Measurements from ENCODE around the gene VAPB.

The VAPB gene

DNA sequence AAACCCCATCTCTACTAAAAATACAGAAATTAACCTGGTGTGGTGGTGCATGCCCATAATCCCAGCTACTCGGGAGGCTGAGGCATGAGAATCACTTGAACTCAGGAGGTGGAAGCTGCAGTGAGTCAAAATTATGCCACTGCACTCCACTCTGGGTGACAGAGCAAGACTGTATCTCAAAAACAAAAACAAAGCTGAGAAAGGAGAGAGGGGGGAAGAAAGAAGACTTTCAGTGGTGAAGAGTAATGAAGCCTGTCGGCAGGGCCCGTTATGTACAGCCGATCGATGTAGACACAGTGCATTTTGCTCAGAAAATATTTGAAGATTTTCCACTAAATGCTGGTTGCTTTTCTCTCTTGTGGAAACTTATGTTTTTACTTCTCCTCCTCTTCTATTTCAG, 13.8 kb downstream of the VAPB start:
- no peak overlapping the region for H3K4me3 ChIP-seq (replicated peaks; ENCODE audit: insufficient read depth, low read length)
- DNase-seq (ENCODE audit: low read depth in 1 of 2, low spot score in 1 of 2) = no peak
- no peaks in the 10 kb centered on the region for H3K27me3 ChIP-seq (ENCODE audit: insufficient read depth, poor library complexity, severe bottlenecking)
- H3K27ac ChIP-seq (replicated peaks) = no peak overlapping the region
- TF ChIP-seq, protein P1, sequence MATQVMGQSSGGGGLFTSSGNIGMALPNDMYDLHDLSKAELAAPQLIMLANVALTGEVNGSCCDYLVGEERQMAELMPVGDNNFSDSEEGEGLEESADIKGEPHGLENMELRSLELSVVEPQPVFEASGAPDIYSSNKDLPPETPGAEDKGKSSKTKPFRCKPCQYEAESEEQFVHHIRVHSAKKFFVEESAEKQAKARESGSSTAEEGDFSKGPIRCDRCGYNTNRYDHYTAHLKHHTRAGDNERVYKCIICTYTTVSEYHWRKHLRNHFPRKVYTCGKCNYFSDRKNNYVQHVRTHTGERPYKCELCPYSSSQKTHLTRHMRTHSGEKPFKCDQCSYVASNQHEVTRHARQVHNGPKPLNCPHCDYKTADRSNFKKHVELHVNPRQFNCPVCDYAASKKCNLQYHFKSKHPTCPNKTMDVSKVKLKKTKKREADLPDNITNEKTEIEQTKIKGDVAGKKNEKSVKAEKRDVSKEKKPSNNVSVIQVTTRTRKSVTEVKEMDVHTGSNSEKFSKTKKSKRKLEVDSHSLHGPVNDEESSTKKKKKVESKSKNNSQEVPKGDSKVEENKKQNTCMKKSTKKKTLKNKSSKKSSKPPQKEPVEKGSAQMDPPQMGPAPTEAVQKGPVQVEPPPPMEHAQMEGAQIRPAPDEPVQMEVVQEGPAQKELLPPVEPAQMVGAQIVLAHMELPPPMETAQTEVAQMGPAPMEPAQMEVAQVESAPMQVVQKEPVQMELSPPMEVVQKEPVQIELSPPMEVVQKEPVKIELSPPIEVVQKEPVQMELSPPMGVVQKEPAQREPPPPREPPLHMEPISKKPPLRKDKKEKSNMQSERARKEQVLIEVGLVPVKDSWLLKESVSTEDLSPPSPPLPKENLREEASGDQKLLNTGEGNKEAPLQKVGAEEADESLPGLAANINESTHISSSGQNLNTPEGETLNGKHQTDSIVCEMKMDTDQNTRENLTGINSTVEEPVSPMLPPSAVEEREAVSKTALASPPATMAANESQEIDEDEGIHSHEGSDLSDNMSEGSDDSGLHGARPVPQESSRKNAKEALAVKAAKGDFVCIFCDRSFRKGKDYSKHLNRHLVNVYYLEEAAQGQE (IDR thresholded peaks at IDR 0.05; ENCODE audit: insufficient replicate concordance, low read depth) = no peak
- TF ChIP-seq, protein P2, sequence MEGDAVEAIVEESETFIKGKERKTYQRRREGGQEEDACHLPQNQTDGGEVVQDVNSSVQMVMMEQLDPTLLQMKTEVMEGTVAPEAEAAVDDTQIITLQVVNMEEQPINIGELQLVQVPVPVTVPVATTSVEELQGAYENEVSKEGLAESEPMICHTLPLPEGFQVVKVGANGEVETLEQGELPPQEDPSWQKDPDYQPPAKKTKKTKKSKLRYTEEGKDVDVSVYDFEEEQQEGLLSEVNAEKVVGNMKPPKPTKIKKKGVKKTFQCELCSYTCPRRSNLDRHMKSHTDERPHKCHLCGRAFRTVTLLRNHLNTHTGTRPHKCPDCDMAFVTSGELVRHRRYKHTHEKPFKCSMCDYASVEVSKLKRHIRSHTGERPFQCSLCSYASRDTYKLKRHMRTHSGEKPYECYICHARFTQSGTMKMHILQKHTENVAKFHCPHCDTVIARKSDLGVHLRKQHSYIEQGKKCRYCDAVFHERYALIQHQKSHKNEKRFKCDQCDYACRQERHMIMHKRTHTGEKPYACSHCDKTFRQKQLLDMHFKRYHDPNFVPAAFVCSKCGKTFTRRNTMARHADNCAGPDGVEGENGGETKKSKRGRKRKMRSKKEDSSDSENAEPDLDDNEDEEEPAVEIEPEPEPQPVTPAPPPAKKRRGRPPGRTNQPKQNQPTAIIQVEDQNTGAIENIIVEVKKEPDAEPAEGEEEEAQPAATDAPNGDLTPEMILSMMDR (IDR thresholded peaks at IDR 0.05; ENCODE audit: insufficient read depth, low read length) = no peak
- no peak for TF ChIP-seq SPI1 (IDR thresholded peaks at IDR 0.05; ENCODE audit: borderline replicate concordance, low read depth)
- TF ChIP-seq GABPA (IDR thresholded peaks at IDR 0.05; ENCODE audit: low read depth) = no peak
- TF ChIP-seq POLR2AphosphoS5 (IDR thresholded peaks at IDR 0.05; ENCODE audit: low read depth) = no peak

DNA sequence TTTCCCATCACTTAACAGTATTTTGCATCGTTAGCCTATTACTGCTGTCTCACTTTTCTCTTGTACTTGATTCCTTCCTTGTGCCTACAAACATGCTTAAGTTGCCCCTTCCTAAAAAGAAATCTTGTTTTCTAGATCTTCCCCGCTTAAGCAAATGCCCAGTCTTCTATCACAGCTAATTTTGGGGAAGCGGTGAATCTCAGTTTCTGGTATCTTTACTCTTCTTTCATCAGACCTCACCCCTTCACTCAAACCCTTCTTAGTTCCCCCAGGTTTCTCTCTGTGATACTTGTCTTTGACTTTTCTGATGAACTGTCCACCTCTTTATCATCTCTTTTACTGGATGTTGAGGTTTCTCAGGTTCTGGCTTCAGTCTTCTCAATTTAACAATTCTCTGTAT, 14.2 kb downstream of the VAPB start:
- Histone ChIP-seq H3K27me3 (ENCODE audit: insufficient read depth, poor library complexity, severe bottlenecking) (no peaks in the 10 kb centered on the region), H3K27ac (replicated peaks) (no peak overlapping the region), H3K4me3 (replicated peaks; ENCODE audit: insufficient read depth, low read length) (no peak overlapping the region)
- TF ChIP-seq GABPA (IDR thresholded peaks at IDR 0.05; ENCODE audit: low read depth) (no peak), POLR2AphosphoS5 (IDR thresholded peaks at IDR 0.05; ENCODE audit: low read depth) (no peak)
- TF ChIP-seq, protein P2 (IDR thresholded peaks at IDR 0.05; ENCODE audit: insufficient read depth, low read length) = no peak
- TF ChIP-seq, protein P1 (IDR thresholded peaks at IDR 0.05; ENCODE audit: insufficient replicate concordance, low read depth) = no peak
- DNase-seq (ENCODE audit: low read depth in 1 of 2, low spot score in 1 of 2) = no peak

DNA sequence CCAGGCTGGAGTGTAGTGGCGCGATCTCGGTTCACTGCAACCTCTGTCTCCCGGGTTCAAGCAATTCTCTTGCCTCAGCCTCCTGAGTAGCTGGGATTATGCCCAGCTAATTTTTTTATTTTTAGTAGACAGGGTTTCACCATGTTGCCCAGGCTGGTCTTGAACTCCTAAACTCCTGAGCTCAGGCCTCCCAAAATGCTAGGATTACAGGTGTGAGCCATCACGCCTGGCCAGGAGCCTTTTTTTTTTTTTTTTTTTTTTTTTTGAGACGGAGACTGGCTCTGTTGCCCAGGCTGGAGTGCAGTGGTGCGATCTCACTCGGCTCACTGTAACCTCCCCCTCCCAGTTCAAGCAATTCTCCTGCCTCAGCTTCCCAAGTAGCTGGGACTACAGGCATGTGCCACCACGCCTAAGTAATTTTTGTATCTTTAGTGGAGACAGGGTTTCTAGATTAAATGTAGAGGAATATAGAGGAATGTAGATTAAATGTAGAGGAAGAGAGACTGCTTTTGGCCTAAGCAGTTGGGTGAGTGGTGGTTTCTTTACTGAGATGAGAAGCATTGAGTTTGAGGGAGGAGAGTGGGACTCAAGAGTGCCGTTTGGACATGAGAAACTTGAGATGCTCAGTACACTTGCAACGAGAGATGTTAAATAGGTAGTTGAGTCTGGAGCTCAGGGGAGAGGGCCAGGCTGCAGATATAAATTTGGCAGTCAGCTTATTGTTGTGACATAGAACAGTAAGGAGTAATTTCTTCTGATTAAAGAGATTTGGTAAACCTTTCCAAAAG, 16.7 kb downstream of the VAPB start:
- no peak overlapping the region for H3K4me3 ChIP-seq (replicated peaks; ENCODE audit: insufficient read depth, low read length)
- H3K27ac ChIP-seq (replicated peaks) = no peak overlapping the region
- no peaks in the 10 kb centered on the region for H3K27me3 ChIP-seq (ENCODE audit: insufficient read depth, poor library complexity, severe bottlenecking)
- no peak for TF ChIP-seq GABPA (IDR thresholded peaks at IDR 0.05; ENCODE audit: low read depth)
- TF ChIP-seq POLR2AphosphoS5 (IDR thresholded peaks at IDR 0.05; ENCODE audit: low read depth) = no peak
- TF ChIP-seq, protein P1 (IDR thresholded peaks at IDR 0.05; ENCODE audit: insufficient replicate concordance, low read depth) = no peak
- TF ChIP-seq SPI1 (IDR thresholded peaks at IDR 0.05; ENCODE audit: borderline replicate concordance, low read depth) = no peak
- TF ChIP-seq, protein P2 (IDR thresholded peaks at IDR 0.05; ENCODE audit: insufficient read depth, low read length) = no peak
- DNase-seq (ENCODE audit: low read depth in 1 of 2, low spot score in 1 of 2) = no peak
